Measurements from ENCODE around the gene CTSW. TPM values are rescaled to one million over a fixed set of nuclear protein-coding genes. Genes with fewer than 3 reads are reported as not detected.

CTSW gene
- polyA plus RNA-seq, 1 of the 3 experiments (the other 2 are of a cell fraction) = 0.49 TPM

DNA sequence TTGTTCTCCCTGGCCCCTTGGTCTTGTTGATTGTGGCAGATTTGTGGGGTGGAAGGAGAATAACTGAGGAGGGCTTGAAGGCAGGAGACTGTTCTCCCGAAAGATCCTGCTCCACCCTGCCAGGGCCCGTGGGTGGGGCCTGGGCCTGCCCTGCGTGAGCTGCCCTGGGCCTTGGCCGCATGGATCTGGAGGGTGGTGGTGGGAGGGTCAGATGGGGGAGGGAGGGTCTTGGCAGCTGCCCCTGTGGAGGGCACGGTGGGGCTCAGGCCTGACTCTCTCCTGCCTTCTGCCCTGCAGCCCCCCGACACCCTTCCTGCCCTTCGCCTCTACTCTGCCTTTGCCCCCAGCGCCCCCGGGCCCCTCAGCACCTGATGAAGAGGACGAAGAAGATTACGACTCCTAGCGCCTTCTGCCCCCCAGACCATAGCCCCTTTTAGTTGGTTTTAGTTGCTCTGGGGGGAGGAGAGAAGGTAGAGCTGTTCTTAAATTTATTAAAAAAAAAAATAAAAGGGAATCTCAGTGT, 41.5 kb downstream of the CTSW start:
- Histone ChIP-seq H3K9ac (peak overlapping the region; percentile 74; the same call in 1 of the 2 replicates), H3K36me3 (replicated peaks in 1 of 2; ENCODE audit: control insufficient read depth in 1 of 2, insufficient read depth in 2 of 2, low read length in 1 of 2) (peaks cover 12 to 25% of the 10 kb centered on the region in 2 experiments), H3K27me3 (ENCODE audit: insufficient read depth) (no peaks in the 10 kb centered on the region), H3F3A (replicated peaks; ENCODE audit: insufficient read depth) (peaks cover 40% of the 10 kb centered on the region), H3K4me1 (ENCODE audit: control insufficient read depth in 1 of 2, insufficient read depth in 2 of 2, low read depth in 1 of 2, low read length in 1 of 2) (peaks cover 29 to 32% of the 10 kb centered on the region in 2 experiments; a peak in 3 of 4 replicates), H3K9me2 (no peaks in the 10 kb centered on the region), H3K4me2 (peak overlapping the region; percentile 99), H4K20me1 (ENCODE audit: insufficient read depth) (0 out of 2 replicates have a peak, but pooled peaks cover 4% of the 10 kb centered on the region), H3K79me2 (ENCODE audit: insufficient read depth) (peaks cover 56% of the 10 kb centered on the region), H2AFZ (ENCODE audit: low read depth) (no peak overlapping the region), H3K27ac (ENCODE audit: low read depth in 2 of 2, low read length in 1 of 2) (no peak overlapping the region), H3K9me3 (no peaks in the 10 kb centered on the region), H3K4me3 (ENCODE audit: low read depth in 2 of 2, low read length in 1 of 2) (peak overlapping the region; percentile 61 to 92; a peak in 3 of 4 replicates)
- ChIA-PET CTCF (interaction anchor here (0.9 to 5.5 kb wide), 4 partner anchors 12 to 36 kb away, joined by 3 to 22 read pairs (median 12); partner anchors contain the start of genes CCDC85B and FIBP), POLR2A (no interaction called here)
- TF ChIP-seq NRF1 (IDR thresholded peaks at IDR 0.05; ENCODE audit: low read depth, low read length) (no peak), PBX3 (IDR thresholded peaks at IDR 0.05) (no peak), SMC3 (IDR thresholded peaks at IDR 0.05; ENCODE audit: low read depth, low read length) (no peak), REST (IDR thresholded peaks at IDR 0.05; ENCODE audit: low read depth, low read length) (no peak)
- DNase-seq = no peak
- WGBS (ENCODE audit: low lambda C conversion rate) = 94% methylated on average over 12 of the region's 12 CpGs

DNA sequence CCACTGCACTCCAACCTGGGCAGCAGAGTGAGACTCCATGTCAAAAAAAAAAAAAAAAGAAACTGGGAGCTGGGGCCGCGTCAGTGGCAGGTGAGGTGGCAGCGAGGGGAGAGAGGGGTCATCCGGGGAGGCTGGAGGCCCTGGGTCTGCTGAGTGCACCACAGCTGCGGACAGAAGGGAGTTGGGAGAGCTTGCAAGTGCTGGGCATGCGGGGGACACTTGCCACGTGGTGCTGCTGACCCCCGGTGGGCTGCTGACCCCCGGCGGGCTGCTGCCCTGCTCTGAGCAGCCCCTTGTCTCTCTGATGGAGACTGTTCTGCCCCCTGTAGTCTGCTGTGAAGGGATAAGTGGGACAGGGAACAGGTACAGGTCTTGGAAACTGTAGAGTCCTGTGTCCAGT, 42.2 kb downstream of the CTSW start:
- H3K27ac ChIP-seq (ENCODE audit: low read depth in 2 of 2, low read length in 1 of 2) = no peak overlapping the region
- H3F3A ChIP-seq (replicated peaks; ENCODE audit: insufficient read depth) = peaks cover 32% of the 10 kb centered on the region
- ChIA-PET CTCF (interaction anchor here (1.4 to 5.5 kb wide), 3 partner anchors 10 to 37 kb away, joined by 3 to 22 read pairs (median 20); no protein-coding TSS in a partner anchor), POLR2A (no interaction called here)
- 0 out of 2 replicates have a peak, but pooled peaks cover 4% of the 10 kb centered on the region for H4K20me1 ChIP-seq (ENCODE audit: insufficient read depth)
- H3K9me3 ChIP-seq = no peaks in the 10 kb centered on the region
- peaks cover 21 to 32% of the 10 kb centered on the region in 2 experiments; a peak in 3 of 4 replicates for H3K4me1 ChIP-seq (ENCODE audit: control insufficient read depth in 1 of 2, insufficient read depth in 2 of 2, low read depth in 1 of 2, low read length in 1 of 2)
- H3K9ac ChIP-seq = no peak overlapping the region
- H3K9me2 ChIP-seq = no peaks in the 10 kb centered on the region
- WGBS (ENCODE audit: low lambda C conversion rate) = 98% methylated on average over 8 of the region's 10 CpGs
- no peak overlapping the region for H3K4me3 ChIP-seq (ENCODE audit: low read depth in 2 of 2, low read length in 1 of 2)
- no peak overlapping the region for H3K4me2 ChIP-seq
- no peaks in the 10 kb centered on the region for H3K27me3 ChIP-seq (ENCODE audit: insufficient read depth)
- no peak for DNase-seq
- peaks cover 48% of the 10 kb centered on the region for H3K79me2 ChIP-seq (ENCODE audit: insufficient read depth)
- H2AFZ ChIP-seq (ENCODE audit: low read depth) = no peak overlapping the region
- H3K36me3 ChIP-seq (replicated peaks in 1 of 2; ENCODE audit: control insufficient read depth in 1 of 2, insufficient read depth in 2 of 2, low read length in 1 of 2) = peaks cover 12 to 27% of the 10 kb centered on the region in 2 experiments
- TF ChIP-seq IRF3 (IDR thresholded peaks at IDR 0.05; ENCODE audit: low read depth, low read length) (no peak), GABPA (IDR thresholded peaks at IDR 0.05; ENCODE audit: low read depth) (no peak), REST (IDR thresholded peaks at IDR 0.05; ENCODE audit: low read depth, low read length) (no peak), TEAD4 (IDR thresholded peaks at IDR 0.05; ENCODE audit: borderline replicate concordance, insufficient read depth) (no peak), MEF2A (IDR thresholded peaks at IDR 0.05; ENCODE audit: borderline replicate concordance, low read depth) (no peak), MXI1 (IDR thresholded peaks at IDR 0.05; ENCODE audit: low read depth, low read length) (no peak), SIN3A (IDR thresholded peaks at IDR 0.05; ENCODE audit: borderline replicate concordance, low read depth, low read length) (no peak), EZH2phosphoT487 (IDR thresholded peaks at IDR 0.05; ENCODE audit: borderline replicate concordance, low read depth) (no peak), RAD21 (IDR thresholded peaks at IDR 0.05; ENCODE audit: low read length) (no peak), POLR2AphosphoS5 (IDR thresholded peaks at IDR 0.05; ENCODE audit: low read depth, low read length) (no peak)
- TF ChIP-seq, protein P1, sequence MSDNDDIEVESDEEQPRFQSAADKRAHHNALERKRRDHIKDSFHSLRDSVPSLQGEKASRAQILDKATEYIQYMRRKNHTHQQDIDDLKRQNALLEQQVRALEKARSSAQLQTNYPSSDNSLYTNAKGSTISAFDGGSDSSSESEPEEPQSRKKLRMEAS (IDR thresholded peaks at IDR 0.05; ENCODE audit: low read depth) = no peak

All from SK-N-SH (cell line).